Right ventricle myocardium superior (tissue), 1 donor: Measurements from ENCODE around the gene SDCCAG8. TPM values are rescaled to one million over a fixed set of nuclear protein-coding genes. Genes with fewer than 3 reads are reported as not detected.

Source experiments
- ATAC-seq: fragments of 200-7000 bp; cut with Tn5 transposase; one replicate; pipeline ENCODE4 v1.9.1; 2020; ENCODE audit warnings: mild to moderate bottlenecking; ENCODE audit not compliant: poor library complexity
- DNase-seq: peaks from one replicate; pipeline ENCODE4 v3.0.0-alpha.2; 2020
- intact Hi-C: fragments of 100-400 bp; cut with DNase I; formaldehyde crosslinking; loops from one replicate; pipeline ENCODE4 v1.11.2; 2022
- total RNA-seq: library from RNA; stranded (reverse); fragmentation: NEBNext Ultra II Directional; extraction: Animal tissue kit (Norgen Biotek cat#: 25700); gene quantifications from one replicate; pipeline ENCODE4 v1.2.1, GENCODE V29; 2021
- donor health status: DM: no; HTN: yes; CAD: no; lungs with severe emphysema.

Gene SDCCAG8
- total RNA-seq, 1 donor from 2014 or later: 16.5 TPM

- DNase-seq (no peak), ATAC-seq (no peak)
- intact Hi-C loops: no loop called here
Observed at GRCh38 chr1:243253211-243253925, 2.5 kb upstream of the SDCCAG8 start.

GRCh38 chr1:243253926-243254232, 2.0 kb upstream of the SDCCAG8 start:
- DNase-seq (no peak), ATAC-seq (no peak)
- intact Hi-C loops: no loop called here

GRCh38 chr1:243254233-243254926, 1.5 kb upstream of the SDCCAG8 start:
- intact Hi-C loops: no loop called here
- DNase-seq (peak; percentile 83), ATAC-seq (peak; percentile 20)

GRCh38 chr1:243254927-243255790, 682 bp upstream of the SDCCAG8 start, which contains the start of gene CEP170:
Gene CEP170 (minus strand): TSS chr1:243255281. CDS start chr1:243225280, 30,001 bp downstream.
- ATAC-seq: peak; percentile 86
- peak; percentile 94 for DNase-seq
- intact Hi-C loops: no loop called here

- ATAC-seq: no peak
- intact Hi-C loops: no loop called here
- DNase-seq: no peak
Observed at GRCh38 chr1:243256590-243256989, 749 bp downstream of the SDCCAG8 start.

GRCh38 chr1:243257189-243257588, 1.3 kb downstream of the SDCCAG8 start:
- intact Hi-C loops: no loop called here
- no peak for DNase-seq
- ATAC-seq: no peak

GRCh38 chr1:243258731-243259130, 2.9 kb downstream of the SDCCAG8 start:
- intact Hi-C loops: no loop called here
- no peak for DNase-seq
- ATAC-seq: no peak

GRCh38 chr1:243260221-243260880, 4.5 kb downstream of the SDCCAG8 start:
- ATAC-seq (no peak), DNase-seq (no peak)
- intact Hi-C loops: no loop called here

- intact Hi-C loops: no loop called here
- DNase-seq: no peak
- ATAC-seq: no peak
Observed at GRCh38 chr1:243261390-243261789, 5.5 kb downstream of the SDCCAG8 start.

GRCh38 chr1:243264717-243265116, 8.9 kb downstream of the SDCCAG8 start:
- intact Hi-C loops: no loop called here
- ATAC-seq: peak; percentile 55
- no peak for DNase-seq

GRCh38 chr1:243266231-243266630, 10.4 kb downstream of the SDCCAG8 start:
- DNase-seq: no peak
- intact Hi-C loops: no loop called here
- ATAC-seq: no peak

- DNase-seq (peak; percentile 58), ATAC-seq (peak; percentile 13)
- intact Hi-C loops: no loop called here
Observed at GRCh38 chr1:243267471-243267880, 11.6 kb downstream of the SDCCAG8 start.

- intact Hi-C loops: no loop called here
- DNase-seq: no peak
- ATAC-seq: peak; percentile 35
Observed at GRCh38 chr1:243267914-243268653, 12.2 kb downstream of the SDCCAG8 start.

GRCh38 chr1:243268751-243269460, 13.1 kb downstream of the SDCCAG8 start:
- DNase-seq: no peak
- intact Hi-C loops: no loop called here
- ATAC-seq: peak; percentile 45

GRCh38 chr1:243269461-243269801, 13.6 kb downstream of the SDCCAG8 start:
- ATAC-seq (peak; percentile 7), DNase-seq (no peak)
- intact Hi-C loops: no loop called here

- intact Hi-C loops: no loop called here
- DNase-seq (no peak), ATAC-seq (no peak)
Observed at GRCh38 chr1:243270097-243270864, 14.4 kb downstream of the SDCCAG8 start.

GRCh38 chr1:243271996-243272395, 16.2 kb downstream of the SDCCAG8 start:
- no peak for DNase-seq
- no peak for ATAC-seq
- intact Hi-C loops: no loop called here
